Colon (tissue), 2 donors: Measurements from ENCODE around the gene MKX.

Experiments
- FAIRE-seq: peaks from 2 replicates; lab custom pipeline; 2012; peaks lifted over from hg19 to GRCh38; lab: Jason Lieb, UNC
- donor health status: control.
- donor health status: control.

The MKX gene

DNA sequence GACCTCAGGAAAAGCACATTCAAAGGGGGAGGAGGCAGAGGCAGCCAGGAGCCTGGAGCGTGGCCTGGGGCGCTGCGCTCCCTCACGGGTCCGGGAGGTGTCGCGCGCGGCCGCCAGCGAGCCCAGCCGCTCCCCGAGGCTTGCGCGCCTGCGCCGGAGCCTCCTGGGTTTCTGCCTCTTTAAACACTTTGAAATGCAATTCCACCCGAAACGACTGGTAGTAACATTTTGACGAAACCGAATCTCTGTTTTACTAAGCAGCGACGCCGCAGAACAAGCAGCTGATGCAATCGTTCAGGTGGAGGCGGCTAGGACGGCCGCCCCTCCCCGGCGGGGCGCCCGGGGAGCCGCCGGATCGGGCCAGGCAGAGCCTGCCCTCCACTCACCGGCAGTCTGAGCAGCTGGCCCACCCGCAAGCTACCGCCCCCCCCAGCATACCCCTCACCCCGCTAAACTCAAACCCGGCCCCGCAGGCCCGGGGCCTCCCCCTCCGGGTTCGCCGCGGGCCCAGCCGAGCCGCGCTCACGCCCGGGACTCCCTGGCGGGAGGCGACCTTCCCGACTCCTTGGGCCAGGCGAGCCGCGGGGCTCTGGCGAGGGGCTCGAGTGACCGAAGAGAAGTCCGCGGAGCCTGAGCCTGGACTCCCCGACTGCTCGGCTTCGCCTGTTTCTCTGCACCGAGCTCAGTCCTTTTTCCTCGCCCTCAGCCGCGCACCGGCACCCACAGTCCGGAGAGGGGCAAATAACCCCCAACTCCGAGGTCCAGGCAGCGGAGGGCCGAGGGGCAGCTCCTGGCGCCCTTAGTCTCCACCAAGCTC is 3.2 kb downstream of the MKX start:
- no peak for FAIRE-seq

DNA sequence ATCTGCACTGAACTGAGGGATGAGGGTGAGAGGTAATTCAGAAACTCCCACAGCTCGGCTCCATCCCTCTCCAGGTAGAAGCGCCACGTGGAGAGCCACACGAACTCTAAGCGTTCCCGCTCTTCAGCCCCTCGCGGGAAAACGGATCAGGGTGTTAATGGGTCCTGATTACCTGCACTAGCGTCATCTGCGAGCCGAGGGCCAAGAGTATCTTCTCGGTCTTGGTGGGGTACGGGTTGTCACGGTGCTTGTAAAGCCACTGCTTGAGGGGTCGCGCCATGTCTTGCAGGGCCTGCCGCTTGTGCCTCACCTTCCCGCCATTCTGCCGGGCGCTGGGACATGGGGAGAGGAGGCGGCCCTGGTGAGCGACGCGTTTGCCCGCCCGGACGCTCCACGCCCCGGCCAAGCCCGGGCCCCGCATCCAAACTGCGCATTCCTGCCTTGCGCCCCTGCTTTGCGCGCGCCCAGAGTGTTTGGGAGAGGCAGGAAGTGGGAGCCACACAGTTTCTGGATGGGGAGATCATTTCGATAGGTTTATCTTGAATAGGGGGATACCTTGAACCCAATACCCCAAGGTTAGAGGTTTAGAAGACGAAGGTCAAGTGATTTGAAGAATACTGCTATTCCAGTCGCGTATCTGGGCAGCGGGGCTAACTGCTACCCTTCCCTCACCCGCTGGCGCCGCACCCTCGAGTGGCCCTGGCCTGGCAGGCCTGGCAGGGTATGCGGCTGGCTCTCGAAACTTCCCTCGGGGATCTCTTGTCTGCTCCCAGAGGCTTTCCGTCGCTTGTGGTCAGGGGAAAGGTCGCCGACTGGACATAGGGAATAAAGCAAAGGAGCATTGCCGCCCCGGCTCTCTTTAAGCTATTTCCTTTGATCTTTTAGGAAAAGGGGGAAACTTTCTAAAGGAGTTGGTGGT is 4.2 kb downstream of the MKX start:
- no peak for FAIRE-seq

DNA sequence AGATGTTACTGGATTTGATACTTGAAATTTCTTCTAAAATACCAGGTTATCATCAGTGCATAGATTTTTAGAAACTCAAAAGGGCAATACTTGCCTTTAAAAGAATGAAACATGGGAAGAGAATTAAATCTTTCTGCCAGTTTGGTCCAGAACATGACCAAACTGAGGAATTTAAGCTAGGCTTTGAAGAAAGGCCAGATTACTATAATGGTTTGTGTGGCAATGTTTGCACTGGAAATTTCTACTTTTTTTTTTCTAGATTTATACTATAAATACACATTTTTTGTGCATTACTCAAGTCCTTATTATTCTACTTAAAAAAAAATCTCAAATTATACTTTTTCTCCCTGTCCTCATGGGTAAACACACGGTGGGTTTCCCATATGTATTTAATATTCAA is 9.2 kb downstream of the MKX start:
- no peak for FAIRE-seq

DNA sequence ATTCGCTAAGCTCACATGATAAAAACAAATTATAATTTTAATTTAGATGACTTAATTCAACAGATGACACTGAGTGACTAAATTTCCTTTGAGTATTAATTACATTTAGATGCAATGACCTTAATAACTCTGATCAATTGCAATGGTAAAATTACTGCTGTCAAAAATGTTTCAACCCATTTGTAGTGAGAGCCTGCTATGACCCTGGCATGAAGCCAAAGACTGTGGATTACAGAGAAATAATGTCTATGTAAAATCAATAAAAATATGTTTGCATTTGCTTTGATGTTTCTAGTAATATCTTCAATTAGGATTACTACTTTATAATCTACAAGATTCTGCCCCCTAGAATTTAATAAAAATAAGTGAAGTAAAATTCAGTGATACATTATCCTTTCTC is 15.6 kb downstream of the MKX start:
- no peak for FAIRE-seq

DNA sequence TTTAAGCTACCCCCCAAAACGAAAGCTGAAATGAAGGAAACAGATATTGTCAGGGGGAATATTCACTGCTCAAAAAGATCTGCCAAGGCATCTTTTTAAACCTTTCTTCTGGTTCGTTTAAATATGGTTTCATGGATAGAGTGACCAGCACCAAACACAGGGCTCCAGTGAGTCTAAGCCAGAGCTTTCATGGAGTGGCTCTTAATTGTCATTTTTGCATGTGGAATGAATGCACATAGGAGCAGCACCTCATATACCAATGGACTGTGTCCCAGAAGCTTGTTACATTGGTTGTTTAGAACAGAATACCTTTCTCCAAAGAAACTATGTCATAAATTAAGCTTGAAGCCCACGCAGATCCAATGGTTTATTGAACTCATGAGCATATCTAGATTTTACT is 17.3 kb downstream of the MKX start:
- FAIRE-seq, result no peak

DNA sequence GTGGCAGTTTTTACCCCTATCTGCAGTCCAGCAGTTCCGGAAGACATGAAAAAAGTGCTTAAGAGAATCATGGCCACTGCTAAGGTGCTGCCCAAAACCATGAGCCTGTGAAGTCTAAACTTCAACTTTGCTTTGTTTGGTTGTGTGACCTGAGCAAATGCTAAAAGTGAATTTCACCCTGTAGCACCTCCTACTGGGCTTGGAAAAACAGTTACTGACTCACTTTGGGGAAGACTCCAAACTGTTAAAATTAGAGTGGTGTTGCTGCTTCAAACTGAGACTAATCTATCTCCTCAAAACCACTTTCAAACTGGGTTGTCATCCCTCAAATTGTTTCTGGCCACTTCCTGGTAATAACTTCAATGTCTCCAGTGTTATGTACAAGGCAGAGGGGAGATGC is 21.3 kb downstream of the MKX start:
- FAIRE-seq, result no peak

DNA sequence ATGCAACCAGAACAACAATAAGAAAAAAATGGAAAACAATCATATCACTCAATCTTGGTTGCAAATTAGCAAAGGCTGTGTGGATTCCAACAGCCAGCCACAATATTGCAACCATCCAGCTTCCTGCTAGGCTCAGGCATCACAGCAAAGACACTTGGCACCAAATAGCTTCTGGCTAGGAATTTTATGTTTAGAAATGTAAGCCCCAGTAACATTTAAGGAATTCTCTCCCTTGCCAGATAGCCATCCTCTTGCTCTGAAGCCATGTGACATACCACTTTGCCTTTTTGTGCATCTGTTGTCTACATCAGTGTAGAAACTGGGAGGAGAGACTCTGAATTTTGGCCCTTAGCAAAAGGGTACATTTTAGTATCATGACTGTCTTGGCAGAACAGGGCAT is 22.2 kb downstream of the MKX start:
- FAIRE-seq, result no peak

DNA sequence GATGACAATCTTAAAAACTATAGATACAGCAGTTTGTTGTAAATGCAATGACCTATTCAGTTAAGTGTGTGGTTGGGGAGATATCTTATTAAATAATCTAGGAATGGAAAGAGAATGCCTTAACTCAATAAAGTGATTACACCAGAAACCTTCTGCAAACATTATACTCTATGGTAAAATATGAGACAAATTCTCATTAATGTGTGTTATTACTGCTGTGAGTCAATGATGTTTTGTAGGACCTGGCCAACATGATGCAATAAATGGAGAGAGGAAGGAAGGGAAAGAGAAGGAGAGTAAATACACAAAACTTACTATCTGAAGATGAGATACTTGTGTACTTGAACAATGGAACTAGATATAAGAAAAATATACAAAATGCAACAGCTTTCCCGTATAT is 25.1 kb downstream of the MKX start:
- no peak for FAIRE-seq

DNA sequence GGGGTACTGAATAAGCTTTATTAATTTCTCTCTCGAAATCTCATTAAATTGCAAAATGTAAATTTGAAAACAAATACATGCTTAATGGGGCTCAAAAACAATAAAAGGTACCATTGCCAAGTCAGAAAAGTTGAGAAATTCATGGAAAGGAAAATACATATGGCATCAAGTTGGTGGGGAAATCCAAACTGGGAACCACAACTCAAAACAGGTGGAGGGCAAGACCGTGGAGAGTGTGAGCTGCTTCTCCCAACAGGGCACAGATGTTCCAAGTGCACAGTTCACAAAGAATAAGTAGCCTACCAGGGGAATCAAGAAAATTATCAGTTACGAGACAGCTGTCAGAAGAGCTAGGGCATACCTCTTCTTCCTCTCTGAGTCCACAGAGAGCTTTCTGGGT is 26.6 kb downstream of the MKX start:
- no peak for FAIRE-seq

DNA sequence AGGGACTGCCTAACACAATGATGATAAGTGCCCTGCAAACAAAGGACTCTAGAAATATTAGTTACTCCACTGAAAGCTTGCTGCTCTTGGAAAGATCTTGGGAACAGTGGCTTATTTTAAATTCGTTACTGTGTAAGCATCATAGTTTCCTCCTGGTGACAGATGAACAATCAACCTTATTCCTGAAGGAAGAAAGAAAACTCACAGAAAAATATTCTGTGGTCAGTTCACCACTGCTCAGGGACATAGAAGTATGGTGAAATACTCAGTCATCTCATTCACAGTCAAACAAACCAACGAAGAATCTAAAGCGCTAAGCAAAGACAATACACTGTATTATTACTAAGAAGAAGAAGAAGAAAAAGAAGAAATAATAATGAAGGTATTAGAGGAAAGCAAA is 27.8 kb downstream of the MKX start:
- no peak for FAIRE-seq

DNA sequence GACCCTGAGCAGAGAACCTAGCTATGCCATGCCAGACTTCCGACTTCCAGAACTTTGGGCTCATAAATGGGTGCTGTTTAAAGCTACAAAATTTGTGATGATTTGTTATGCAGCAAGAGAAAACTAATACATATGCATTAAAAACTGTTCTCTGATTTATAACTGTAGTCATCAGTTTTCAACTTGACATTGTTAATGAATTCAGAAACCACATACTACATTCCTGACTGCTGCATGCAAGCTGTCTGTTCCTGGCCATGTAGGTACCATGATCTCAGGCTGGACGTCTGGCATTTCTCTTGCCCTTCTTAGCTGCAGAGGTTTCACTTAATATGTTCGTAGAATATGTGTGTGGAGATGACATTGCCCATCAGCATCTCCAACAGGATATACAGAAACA is 28.4 kb downstream of the MKX start:
- no peak for FAIRE-seq

DNA sequence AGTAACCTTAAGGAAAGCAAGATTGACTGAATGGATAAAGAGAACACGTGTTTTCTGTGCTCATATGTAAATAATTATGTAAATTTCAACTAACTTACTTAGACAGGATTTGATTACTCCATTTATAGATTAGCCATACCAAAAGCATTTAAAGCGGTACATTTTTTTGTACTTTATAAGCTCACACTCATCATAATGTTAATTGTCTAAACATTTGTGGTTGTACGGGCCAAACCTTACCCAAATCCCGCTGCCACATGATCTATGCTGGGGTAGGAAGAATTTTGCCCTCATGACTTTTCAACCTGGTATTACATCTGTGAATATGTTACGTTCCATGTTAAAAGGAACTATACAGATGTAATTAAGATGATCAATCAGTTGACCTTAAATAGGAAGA is 29.1 kb downstream of the MKX start:
- no peak for FAIRE-seq

DNA sequence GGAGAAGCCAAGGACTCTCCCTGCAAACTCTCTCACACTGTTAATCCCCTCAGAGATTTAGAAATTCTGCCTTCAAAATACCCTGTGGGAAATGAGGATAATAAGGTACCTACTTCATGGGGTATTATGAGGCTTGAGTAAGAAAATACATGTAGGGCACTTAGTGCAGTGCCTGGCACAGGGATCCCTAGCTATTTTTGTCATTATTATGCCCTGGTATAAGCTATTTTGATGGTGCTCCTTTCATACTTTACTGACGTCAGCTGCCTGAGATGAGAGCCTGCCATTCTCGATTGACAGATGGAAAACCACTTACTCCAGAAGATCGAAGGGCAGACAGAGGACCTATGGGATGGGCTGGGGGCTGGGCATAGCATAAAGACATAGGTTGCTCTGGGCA is 30.1 kb downstream of the MKX start:
- FAIRE-seq, result no peak

DNA sequence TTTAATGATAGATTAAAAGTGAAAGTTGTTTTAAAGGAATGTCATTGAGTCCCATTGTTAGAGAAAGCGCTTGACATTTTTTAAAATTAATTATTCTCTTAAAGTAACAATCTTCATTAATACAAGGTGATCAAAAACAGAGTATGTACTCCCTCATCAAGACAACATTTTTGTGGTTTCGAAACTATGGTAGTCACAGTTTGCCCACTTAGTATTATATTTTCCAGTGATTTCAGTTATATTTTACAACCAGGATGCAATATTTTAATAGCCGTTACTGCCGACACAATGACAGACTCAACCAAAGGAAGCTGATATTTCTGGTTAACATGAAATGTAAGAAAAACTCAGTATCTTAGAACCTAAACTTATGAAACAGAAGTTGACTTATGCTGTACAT is 31.3 kb downstream of the MKX start:
- no peak for FAIRE-seq

DNA sequence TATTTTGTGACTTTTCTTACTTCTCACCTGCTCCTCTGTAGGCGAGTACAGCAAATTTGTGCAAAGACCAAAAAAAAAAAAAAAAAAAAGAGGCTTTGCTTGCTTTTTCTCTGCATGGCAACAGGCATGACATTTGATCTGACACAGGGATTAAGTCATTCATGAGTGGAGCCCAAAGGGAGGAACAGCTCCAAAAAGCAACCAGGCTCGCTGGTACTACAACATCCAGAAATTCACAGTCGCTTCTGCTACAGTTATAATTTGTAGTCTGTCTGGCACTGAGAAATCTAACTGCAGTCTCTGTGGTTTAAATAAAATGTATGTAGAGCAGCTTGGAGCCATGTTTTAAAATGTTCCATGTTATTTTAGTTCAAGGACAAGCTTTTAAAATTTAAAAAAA is 31.7 kb downstream of the MKX start:
- FAIRE-seq, result no peak

DNA sequence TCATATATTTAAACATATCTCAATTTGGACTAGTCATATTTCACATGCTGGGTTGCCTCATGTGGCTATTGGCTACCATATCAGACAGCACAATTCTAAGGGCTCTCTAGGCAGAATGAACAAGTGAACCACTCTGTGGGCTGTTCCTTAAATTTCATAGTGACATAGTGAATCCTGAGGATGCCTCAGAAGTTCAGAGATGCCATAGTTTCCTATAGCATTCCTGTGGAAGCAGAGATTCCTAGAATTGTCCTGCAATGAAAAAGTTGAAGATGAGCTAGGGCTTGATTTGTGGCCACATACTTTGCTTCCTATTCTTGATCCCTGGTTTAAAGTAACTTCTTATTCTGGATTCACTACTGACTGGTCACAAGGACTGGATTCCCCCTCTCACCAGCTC is 35.6 kb downstream of the MKX start:
- FAIRE-seq, result no peak

DNA sequence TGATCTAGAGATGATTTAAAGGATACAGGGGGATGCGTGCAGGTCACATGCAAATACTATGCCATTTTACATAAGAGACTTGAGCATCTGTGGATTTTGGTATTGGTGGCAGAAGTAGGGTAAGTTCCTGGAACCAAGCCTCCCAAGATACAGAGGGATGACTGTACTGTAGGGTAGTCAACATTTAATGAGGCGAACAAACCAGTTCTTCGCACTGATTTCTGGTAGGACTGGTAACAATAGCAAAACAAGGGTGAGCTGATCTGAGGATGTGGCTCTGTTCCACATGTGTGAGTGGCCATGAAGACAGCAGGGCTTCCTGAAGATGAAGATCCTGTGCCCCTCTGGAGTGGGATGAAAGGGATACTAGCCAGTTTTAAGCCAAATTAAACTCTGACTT is 36.3 kb downstream of the MKX start:
- FAIRE-seq, result no peak

DNA sequence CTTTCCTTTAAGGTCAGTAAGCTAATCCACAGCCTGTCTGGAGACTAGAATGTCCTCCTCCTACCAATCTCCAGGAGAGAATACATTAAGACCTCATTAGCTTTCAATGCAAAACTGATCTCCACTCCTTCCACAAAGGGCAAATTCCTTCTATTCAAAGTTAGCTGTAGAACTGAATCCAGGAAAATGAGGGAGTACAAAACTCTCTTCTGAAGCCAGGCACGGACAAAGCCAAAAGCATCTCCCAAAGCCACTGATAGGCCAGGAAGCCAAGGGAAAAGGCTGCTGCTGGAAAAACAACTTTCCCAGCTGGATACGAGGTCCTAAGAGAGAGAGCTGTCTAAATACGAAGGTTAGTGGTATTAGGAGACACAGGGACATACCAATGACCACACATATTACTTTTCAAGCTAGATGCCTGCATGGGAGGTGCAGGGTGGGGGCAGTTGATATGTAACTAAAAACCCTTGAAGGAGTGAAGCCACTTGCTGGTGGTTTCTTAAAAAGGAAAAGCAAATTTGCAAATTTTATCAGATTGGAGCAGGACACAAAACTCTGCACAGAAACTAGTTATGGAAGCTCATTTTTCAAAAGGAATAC is 43.6 kb downstream of the MKX start:
- FAIRE-seq, result no peak

DNA sequence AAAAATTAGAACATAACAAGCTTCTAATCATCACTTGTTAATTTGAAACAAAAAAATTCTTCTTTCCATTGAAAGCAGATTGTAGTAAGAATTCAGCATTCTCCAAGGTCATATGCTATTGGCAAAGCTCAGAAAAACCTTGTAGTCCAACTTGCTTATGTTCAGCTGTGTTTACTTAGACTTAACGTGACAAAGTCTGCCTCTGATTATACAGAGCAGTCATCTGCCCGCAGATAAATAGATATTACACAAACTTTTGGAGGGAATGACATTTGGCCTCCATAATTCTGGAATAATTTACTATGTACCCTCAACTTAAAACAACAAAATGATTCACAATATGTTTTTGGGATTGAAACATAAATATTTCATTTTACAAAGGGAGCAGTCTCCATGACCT is 45.8 kb downstream of the MKX start:
- no peak for FAIRE-seq

DNA sequence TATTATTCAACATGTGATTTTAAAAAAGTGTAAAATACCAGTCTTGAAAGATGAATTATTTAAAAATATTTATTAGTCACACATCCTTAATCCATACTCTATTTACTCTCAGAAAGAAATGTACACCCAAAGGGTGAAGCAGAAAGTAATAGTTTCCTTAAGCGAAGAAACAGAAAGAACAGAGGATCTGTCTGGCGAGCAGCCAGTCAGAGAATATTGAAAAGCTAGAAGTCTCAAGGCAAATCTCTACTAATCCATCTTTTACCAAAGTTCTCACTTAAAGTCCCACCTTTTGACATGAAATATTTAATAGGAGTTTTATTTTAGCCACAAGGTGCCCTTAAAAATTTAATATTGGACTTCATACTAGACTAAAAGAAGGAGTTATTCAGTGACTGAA is 46.7 kb downstream of the MKX start:
- no peak for FAIRE-seq

DNA sequence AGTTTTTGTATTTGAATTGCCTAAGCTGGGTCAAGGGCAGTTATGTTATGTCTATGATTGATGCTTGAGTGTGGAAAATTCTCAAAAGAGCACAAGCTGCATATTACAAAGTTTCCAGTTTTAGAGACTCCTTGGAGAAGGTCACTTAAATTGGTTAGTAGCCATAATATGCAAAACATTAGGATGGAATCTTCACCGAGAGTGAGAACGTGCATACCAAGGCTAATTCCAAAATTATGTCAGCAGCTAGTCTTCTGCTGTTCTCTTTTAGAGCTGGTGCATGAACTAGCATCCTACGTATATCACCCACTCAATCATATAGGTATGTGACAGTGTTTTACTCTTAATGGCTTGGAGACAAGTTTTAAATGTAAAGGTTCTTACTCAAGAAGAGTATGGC is 49.2 kb downstream of the MKX start:
- FAIRE-seq, result no peak

DNA sequence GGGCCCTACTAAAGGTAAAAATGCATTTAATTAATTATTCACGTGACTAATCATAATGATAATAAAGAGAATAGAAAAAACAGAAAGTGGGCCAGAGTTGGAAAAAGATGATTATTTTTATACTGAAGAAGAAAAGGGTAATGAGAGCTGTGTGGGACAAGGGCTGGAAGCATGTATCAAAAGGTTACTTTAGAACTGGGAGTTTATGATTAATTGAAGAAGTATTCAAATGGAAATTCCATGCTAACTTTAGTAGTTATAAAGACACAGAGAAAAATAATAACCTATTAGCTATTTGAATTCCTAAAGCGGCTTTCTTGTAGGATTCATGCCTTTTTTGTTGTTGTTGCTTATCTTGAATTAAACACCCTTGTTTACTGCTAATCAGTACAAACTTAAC is 49.9 kb downstream of the MKX start:
- FAIRE-seq, result no peak

DNA sequence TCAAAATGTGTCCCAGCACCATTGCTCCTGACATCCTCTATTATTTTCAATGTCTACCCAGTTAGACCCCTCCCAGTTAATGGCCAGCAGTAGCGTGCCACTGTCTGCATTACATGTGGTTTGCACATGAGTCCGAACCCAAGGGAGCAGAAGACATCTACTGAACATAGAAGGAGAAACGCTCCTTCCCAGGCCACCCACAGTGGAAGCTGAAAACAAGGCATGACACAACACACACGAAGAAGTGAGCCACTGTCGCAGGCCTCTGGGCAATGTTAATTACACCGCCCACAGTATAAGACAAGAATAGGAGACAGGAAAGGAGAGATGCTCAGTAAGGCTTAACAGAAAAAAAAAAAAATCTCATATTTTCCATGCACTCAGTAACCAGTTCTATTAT is 50.5 kb downstream of the MKX start:
- FAIRE-seq, result no peak
